ENCODE results near the gene IFT80. TPM values are rescaled to one million over a fixed set of nuclear protein-coding genes. Genes with fewer than 3 reads are reported as not detected.

The IFT80 gene
- total and polyA plus RNA-seq, 2 donors from 2014 or later, result 17.5 to 36.6 TPM

GRCh38 chr3:160400030-160400701 is 1.1 kb upstream of the IFT80 start:
- Histone ChIP-seq H3K9me3 (ENCODE audit: control insufficient read depth in 2 of 3, insufficient read depth in 1 of 3, low read length in 3 of 3) (no peaks in the 10 kb centered on the region), H3K27me3 (ENCODE audit: control insufficient read depth, insufficient read depth, low read length) (no peaks in the 10 kb centered on the region), H3K36me3 (ENCODE audit: control insufficient read depth in 2 of 3, insufficient read depth in 3 of 3, low read length in 3 of 3) (peaks cover 0 to 4% (median 0%) of the 10 kb centered on the region in 3 donors), H3K4me1 (ENCODE audit: control insufficient read depth in 2 of 3, insufficient read depth in 2 of 3, low read depth in 1 of 3, low read length in 3 of 3) (peaks cover 0 to 6% (median 0%) of the 10 kb centered on the region in 3 donors), H3K4me3 (ENCODE audit: low read length in 3 of 3) (peak overlapping the region; percentile 92 to 100 (median 99)), H3K27ac (ENCODE audit: low read depth in 2 of 2, low read length in 2 of 2) (peak overlapping the region; percentile 85 to 88), H3K9ac (ENCODE audit: low read length in 3 of 3) (peak overlapping the region; percentile 35 to 99 (median 76))
- FAIRE-seq (no peak), DNase-seq (peak; percentile 43 to 86 (median 67))
- intact Hi-C loops (cut with DNase I), result no loop called here
- TF ChIP-seq, protein P1, sequence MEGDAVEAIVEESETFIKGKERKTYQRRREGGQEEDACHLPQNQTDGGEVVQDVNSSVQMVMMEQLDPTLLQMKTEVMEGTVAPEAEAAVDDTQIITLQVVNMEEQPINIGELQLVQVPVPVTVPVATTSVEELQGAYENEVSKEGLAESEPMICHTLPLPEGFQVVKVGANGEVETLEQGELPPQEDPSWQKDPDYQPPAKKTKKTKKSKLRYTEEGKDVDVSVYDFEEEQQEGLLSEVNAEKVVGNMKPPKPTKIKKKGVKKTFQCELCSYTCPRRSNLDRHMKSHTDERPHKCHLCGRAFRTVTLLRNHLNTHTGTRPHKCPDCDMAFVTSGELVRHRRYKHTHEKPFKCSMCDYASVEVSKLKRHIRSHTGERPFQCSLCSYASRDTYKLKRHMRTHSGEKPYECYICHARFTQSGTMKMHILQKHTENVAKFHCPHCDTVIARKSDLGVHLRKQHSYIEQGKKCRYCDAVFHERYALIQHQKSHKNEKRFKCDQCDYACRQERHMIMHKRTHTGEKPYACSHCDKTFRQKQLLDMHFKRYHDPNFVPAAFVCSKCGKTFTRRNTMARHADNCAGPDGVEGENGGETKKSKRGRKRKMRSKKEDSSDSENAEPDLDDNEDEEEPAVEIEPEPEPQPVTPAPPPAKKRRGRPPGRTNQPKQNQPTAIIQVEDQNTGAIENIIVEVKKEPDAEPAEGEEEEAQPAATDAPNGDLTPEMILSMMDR (IDR thresholded peaks at IDR 0.05; ENCODE audit: borderline replicate concordance, extremely low read depth, insufficient read depth), result no peak

GRCh38 chr3:160398820-160399124 is 253 bp downstream of the IFT80 start:
- TF ChIP-seq, protein P1 (IDR thresholded peaks at IDR 0.05; ENCODE audit: borderline replicate concordance, extremely low read depth, insufficient read depth), result no peak
- H3K4me3 ChIP-seq (ENCODE audit: low read length in 3 of 3), result peak overlapping the region; percentile 92 to 100 (median 99)
- H3K27ac ChIP-seq (ENCODE audit: low read depth in 2 of 2, low read length in 2 of 2), result peak overlapping the region; percentile 85 to 88
- no peaks in the 10 kb centered on the region for H3K36me3 ChIP-seq (ENCODE audit: control insufficient read depth in 2 of 3, insufficient read depth in 3 of 3, low read length in 3 of 3)
- no peaks in the 10 kb centered on the region for H3K9me3 ChIP-seq (ENCODE audit: control insufficient read depth in 2 of 3, insufficient read depth in 1 of 3, low read length in 3 of 3)
- H3K9ac ChIP-seq (ENCODE audit: low read length in 3 of 3), result peak overlapping the region; percentile 43 to 99 (median 80)
- H3K4me1 ChIP-seq (ENCODE audit: control insufficient read depth in 2 of 3, insufficient read depth in 2 of 3, low read depth in 1 of 3, low read length in 3 of 3), result peaks cover 0 to 6% (median 0%) of the 10 kb centered on the region in 3 donors
- intact Hi-C loops (cut with DNase I), result no loop called here
- H3K27me3 ChIP-seq (ENCODE audit: control insufficient read depth, insufficient read depth, low read length), result no peaks in the 10 kb centered on the region
- no peak for DNase-seq
- no peak for FAIRE-seq

DNA sequence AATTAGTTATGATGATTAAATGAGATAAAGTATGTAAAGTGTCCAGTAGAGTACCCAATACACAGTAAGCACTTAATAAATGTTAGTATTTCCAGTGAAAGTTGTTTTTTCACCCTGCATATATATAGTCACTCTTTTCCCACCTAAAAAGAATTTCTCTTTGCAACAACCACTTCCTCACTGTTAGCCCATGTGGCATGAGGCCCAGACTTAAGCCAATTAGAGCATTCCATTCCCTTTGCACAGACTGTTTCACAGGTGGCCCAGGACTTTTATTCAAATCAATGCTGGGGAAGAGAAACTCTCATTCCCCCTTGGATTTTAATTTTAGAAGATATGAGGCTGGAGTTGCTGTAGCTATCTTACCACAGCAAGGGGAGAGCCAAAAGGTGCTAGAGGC is 3.7 kb downstream of the IFT80 start:
- no peaks in the 10 kb centered on the region for H3K36me3 ChIP-seq (ENCODE audit: control insufficient read depth in 2 of 3, insufficient read depth in 3 of 3, low read length in 3 of 3)
- H3K4me3 ChIP-seq (ENCODE audit: low read length in 3 of 3), result no peak overlapping the region
- intact Hi-C loops (cut with DNase I), result no loop called here
- H3K9ac ChIP-seq (ENCODE audit: low read length in 3 of 3), result no peak overlapping the region
- H3K27me3 ChIP-seq (ENCODE audit: control insufficient read depth, insufficient read depth, low read length), result no peaks in the 10 kb centered on the region
- DNase-seq (no peak), FAIRE-seq (no peak)
- TF ChIP-seq, protein P1 (IDR thresholded peaks at IDR 0.05; ENCODE audit: borderline replicate concordance, extremely low read depth, insufficient read depth), result no peak
- H3K4me1 ChIP-seq (ENCODE audit: control insufficient read depth in 2 of 3, insufficient read depth in 2 of 3, low read depth in 1 of 3, low read length in 3 of 3), result peaks cover 0 to 6% (median 0%) of the 10 kb centered on the region in 3 donors
- H3K9me3 ChIP-seq (ENCODE audit: control insufficient read depth in 2 of 3, insufficient read depth in 1 of 3, low read length in 3 of 3), result no peaks in the 10 kb centered on the region
- H3K27ac ChIP-seq (ENCODE audit: low read depth in 2 of 2, low read length in 2 of 2), result peak overlapping the region in 1 of 2 donors; percentile 37

All from kidney (tissue), 14 donors.